Measurements from ENCODE around the gene HEG1. TPM values are rescaled to one million over a fixed set of nuclear protein-coding genes. Genes with fewer than 3 reads are reported as not detected.

The HEG1 gene
- total and polyA plus RNA-seq, 2 of the 4 experiments (the other 2 are of a cell fraction) = 25.6 to 43.4 TPM

- H3K4me2 ChIP-seq (ENCODE audit: low read depth, low read length) = no peak overlapping the region
- no peak overlapping the region for H3K4me3 ChIP-seq (ENCODE audit: insufficient read depth, low read depth, low read length)
- no TSS peak for BruUV-seq (replicated peaks)
- ChIA-PET CTCF (no interaction called here), POLR2A (ENCODE audit: unreplicated experiment) (no interaction called here)
- ATAC-seq (ENCODE audit: low read depth) = 0 out of 2 replicates have a peak, but pooled peaks have one; percentile 18
- H4K91ac ChIP-seq (ENCODE audit: insufficient read depth, low read depth, low read length) = no peak overlapping the region
- no peaks in the 10 kb centered on the region for H3K79me1 ChIP-seq (ENCODE audit: low read depth in 1 of 2, low read length in 2 of 2)
- H2BK120ac ChIP-seq (ENCODE audit: low read depth, low read length) = 0 out of 2 replicates have a peak overlapping the region, but pooled peaks have one; percentile 47
- H2AK9ac ChIP-seq (replicated peaks; ENCODE audit: low read depth, low read length, poor library complexity) = no peak overlapping the region
- dilution Hi-C loops (cut with HindIII; ENCODE audit: low sequenced_read_pairs, unreplicated experiment) = no loop called here
- no CpG with 5 or more reads among the region's 3 CpGs for WGBS, 2 experiments (ENCODE audit: extremely low coverage in 2 of 2, insufficient read length in 1 of 2)
- no peak overlapping the region for H3K23ac ChIP-seq (ENCODE audit: low read depth, low read length)
- peak overlapping the region; percentile 58; the same call in 1 of the 2 replicates for H3K4ac ChIP-seq (ENCODE audit: low read depth, low read length)
- no peak overlapping the region for H3K56ac ChIP-seq (ENCODE audit: extremely low read depth, insufficient read depth, low read length)
- no peaks in the 10 kb centered on the region for H3K27me3 ChIP-seq (ENCODE audit: control insufficient read depth, insufficient read depth, low read length)
- 0 out of 2 replicates have a peak overlapping the region, but pooled peaks have one; percentile 26 for H2BK20ac ChIP-seq (ENCODE audit: low read depth, low read length)
- H3K9me3 ChIP-seq (ENCODE audit: control insufficient read depth, insufficient read depth, low read length) = 0 out of 2 replicates have a peak, but pooled peaks cover 3% of the 10 kb centered on the region
- H2AK5ac ChIP-seq (ENCODE audit: low read depth, low read length) = no peak overlapping the region
- no peaks in the 10 kb centered on the region for H3K36me3 ChIP-seq (ENCODE audit: control insufficient read depth, insufficient read depth, low read length)
- H2BK5ac ChIP-seq (ENCODE audit: low read depth, low read length, poor library complexity, severe bottlenecking) = no peak overlapping the region
- H3K4me1 ChIP-seq (ENCODE audit: control insufficient read depth, insufficient read depth, low read length) = peaks cover 23% of the 10 kb centered on the region
- no peak overlapping the region for H2BK15ac ChIP-seq (ENCODE audit: low read depth, low read length)
- DNase-seq = no peak
- H3K14ac ChIP-seq (replicated peaks; ENCODE audit: low read depth, low read length) = no peak overlapping the region
- H4K20me1 ChIP-seq (ENCODE audit: insufficient read depth, low read length) = no peaks in the 10 kb centered on the region
- H4K5ac ChIP-seq (ENCODE audit: low read depth, low read length) = no peak overlapping the region
- H3K9ac ChIP-seq (ENCODE audit: low read depth, low read length) = no peak overlapping the region
- H3K27ac ChIP-seq (ENCODE audit: insufficient read depth, low read length) = no peak overlapping the region
- H3K18ac ChIP-seq (ENCODE audit: low read depth, low read length) = no peak overlapping the region
- TF ChIP-seq MXI1 (IDR thresholded peaks at IDR 0.05; ENCODE audit: borderline replicate concordance, low read depth, low read length) (no peak), NFE2L2 (IDR thresholded peaks at IDR 0.05; ENCODE audit: low read depth, low read length) (no peak), RCOR1 (IDR thresholded peaks at IDR 0.05; ENCODE audit: insufficient replicate concordance, low read length) (no peak), MAFK (IDR thresholded peaks at IDR 0.05; ENCODE audit: low read depth, low read length) (no peak), RFX5 (IDR thresholded peaks at IDR 0.05; ENCODE audit: low read depth, low read length) (no peak), ELK1 (IDR thresholded peaks at IDR 0.05; ENCODE audit: borderline replicate concordance, low read depth, low read length) (no peak), FOS (IDR thresholded peaks at IDR 0.05; ENCODE audit: low read depth, low read length) (no peak), SMC3 (IDR thresholded peaks at IDR 0.05; ENCODE audit: low read depth, low read length) (no peak), CEBPB (IDR thresholded peaks at IDR 0.05; ENCODE audit: low read depth, low read length) (no peak), RAD21 (IDR thresholded peaks at IDR 0.05; ENCODE audit: low read length) (no peak), CHD1 (IDR thresholded peaks at IDR 0.05; ENCODE audit: low read depth, low read length) (no peak), BHLHE40 (IDR thresholded peaks at IDR 0.05; ENCODE audit: low read depth, low read length) (no peak)
- TF ChIP-seq, protein P1, sequence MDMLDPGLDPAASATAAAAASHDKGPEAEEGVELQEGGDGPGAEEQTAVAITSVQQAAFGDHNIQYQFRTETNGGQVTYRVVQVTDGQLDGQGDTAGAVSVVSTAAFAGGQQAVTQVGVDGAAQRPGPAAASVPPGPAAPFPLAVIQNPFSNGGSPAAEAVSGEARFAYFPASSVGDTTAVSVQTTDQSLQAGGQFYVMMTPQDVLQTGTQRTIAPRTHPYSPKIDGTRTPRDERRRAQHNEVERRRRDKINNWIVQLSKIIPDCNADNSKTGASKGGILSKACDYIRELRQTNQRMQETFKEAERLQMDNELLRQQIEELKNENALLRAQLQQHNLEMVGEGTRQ (IDR thresholded peaks at IDR 0.05; ENCODE audit: low read depth, low read length) = no peak
- TF ChIP-seq, protein P2, sequence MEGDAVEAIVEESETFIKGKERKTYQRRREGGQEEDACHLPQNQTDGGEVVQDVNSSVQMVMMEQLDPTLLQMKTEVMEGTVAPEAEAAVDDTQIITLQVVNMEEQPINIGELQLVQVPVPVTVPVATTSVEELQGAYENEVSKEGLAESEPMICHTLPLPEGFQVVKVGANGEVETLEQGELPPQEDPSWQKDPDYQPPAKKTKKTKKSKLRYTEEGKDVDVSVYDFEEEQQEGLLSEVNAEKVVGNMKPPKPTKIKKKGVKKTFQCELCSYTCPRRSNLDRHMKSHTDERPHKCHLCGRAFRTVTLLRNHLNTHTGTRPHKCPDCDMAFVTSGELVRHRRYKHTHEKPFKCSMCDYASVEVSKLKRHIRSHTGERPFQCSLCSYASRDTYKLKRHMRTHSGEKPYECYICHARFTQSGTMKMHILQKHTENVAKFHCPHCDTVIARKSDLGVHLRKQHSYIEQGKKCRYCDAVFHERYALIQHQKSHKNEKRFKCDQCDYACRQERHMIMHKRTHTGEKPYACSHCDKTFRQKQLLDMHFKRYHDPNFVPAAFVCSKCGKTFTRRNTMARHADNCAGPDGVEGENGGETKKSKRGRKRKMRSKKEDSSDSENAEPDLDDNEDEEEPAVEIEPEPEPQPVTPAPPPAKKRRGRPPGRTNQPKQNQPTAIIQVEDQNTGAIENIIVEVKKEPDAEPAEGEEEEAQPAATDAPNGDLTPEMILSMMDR (conservative IDR thresholded peaks at IDR 0.05; ENCODE audit: low read depth, low read length) = no peak
- H2AFZ ChIP-seq (replicated peaks; ENCODE audit: low read length, poor library complexity) = no peak overlapping the region
- in situ Hi-C loops (cut with MboI; ENCODE audit: low sequenced_read_pairs) = no loop called here
- 0 out of 2 replicates have a peak, but pooled peaks cover 6% of the 10 kb centered on the region for H3K9me1 ChIP-seq (ENCODE audit: insufficient read depth, low read length)
- intact Hi-C loops (cut with micrococcal nuclease) = no loop called here
- no peak overlapping the region; a peak in 1 of 4 replicates for H4K8ac ChIP-seq (ENCODE audit: low read depth in 2 of 2, low read length in 2 of 2)
Observed at GRCh38 chr3:125075738-125076137, 19.9 kb upstream of the HEG1 start.
